Body of pancreas (tissue), 4 donors: ENCODE data around the gene MAPK1. TPM values are rescaled to one million over a fixed set of nuclear protein-coding genes. Genes with fewer than 3 reads are reported as not detected.

Source experiments
- ATAC-seq: fragments of 150-250 bp; one replicate; pipeline ENCODE4 v1.9.1; 2016
- DNase-seq, 4 donors: peaks; one replicate each; pipeline ENCODE4 v3.0.0-alpha.2; 2019
- H3K27ac ChIP-seq, 4 donors: fragments of 200-600 bp; sonication (generic); 1 replicate in 3 of 4; 2 replicates in 1 of 4; pipeline versions ENCODE4 v1.5.1 to v1.6.1; 2016 to 2019; ENCODE audit warnings: mild to moderate bottlenecking in 1 of 4, mixed read lengths in 1 of 4, moderate library complexity in 1 of 4
- H3K27me3 ChIP-seq, 2 donors: fragments of 200-600 bp; sonication (generic); one replicate each; pipeline ENCODE4 v1.6.0; 2016; ENCODE audit warnings: mild to moderate bottlenecking in 1 of 2
- H3K36me3 ChIP-seq, 2 donors: fragments of 200-600 bp; sonication (generic); replicated peaks in 1 of 2; 2 replicates each; pipeline ENCODE4 v1.5.1; 2016; ENCODE audit warnings: low read depth in 2 of 2; ENCODE audit not compliant: insufficient read depth in 1 of 2
- H3K4me1 ChIP-seq: fragments of 200-600 bp; sonication (generic); one replicate; pipeline ENCODE4 v1.6.0; 2016
- H3K4me3 ChIP-seq, 2 donors: fragments of 200-600 bp; sonication (generic); 1 replicate in 1 of 2; 2 replicates in 1 of 2; pipeline ENCODE4 v1.5.1; 2016 to 2019
- H3K9me3 ChIP-seq, 3 donors: fragments of 200-600 bp; sonication (generic); 1 replicate in 2 of 3; 2 replicates in 1 of 3; pipeline ENCODE4 v1.5.1; 2016
- CTCF ChIP-seq, 7 experiments: fragments of 450-650 bp in 4 of 7; fragments of 200-600 bp in 3 of 7; sonication (generic) in 3 of 7; IDR thresholded peaks; one replicate each; pipeline ENCODE4 v1.5.1; 2016 to 2019; ENCODE audit warnings: antibody characterized with exemption in 7 of 7
- POLR2A ChIP-seq, 3 donors: fragments of 450-650 bp; IDR thresholded peaks; one replicate each; pipeline ENCODE4 v1.6.1; 2016; ENCODE audit warnings: antibody characterized with exemption in 3 of 3, mild to moderate bottlenecking in 2 of 3
- WGBS, 2 donors: methylation state at CpG; one replicate each; pipeline ENCODE4 v1.1.5; 2017; 5-methylcytosine and 5-hydroxymethylcytosine counted together
- intact Hi-C: fragments of 100-400 bp; cut with DNase I; formaldehyde crosslinking; loops from one replicate; pipeline ENCODE4 v1.15.1; 2023
- total RNA-seq, 2 donors: library from RNA; depleted of rRNA; stranded (reverse); fragments of >200 nt; gene quantifications; one replicate each; pipeline ENCODE4 v1.1.0, GENCODE V29; 2016

Gene MAPK1
- total RNA-seq, 2 donors from 2014 or later: 25.4 to 44.1 TPM

- ATAC-seq: no peak
- H3K4me3 ChIP-seq: no peak overlapping the region
- H3K27ac ChIP-seq: no peak overlapping the region
- no peaks in the 10 kb centered on the region for H3K27me3 ChIP-seq
- no peaks in the 10 kb centered on the region for H3K36me3 ChIP-seq
- no peaks in the 10 kb centered on the region for H3K9me3 ChIP-seq
- 87 to 97% methylated on average over 1 of the region's 1 CpG for WGBS, 2 donors
- H3K4me1 ChIP-seq: peaks cover 20% of the 10 kb centered on the region
- intact Hi-C loops: no loop called here
- no peak for DNase-seq
- TF ChIP-seq POLR2A (IDR thresholded peaks at IDR 0.05) (no peak), CTCF (IDR thresholded peaks at IDR 0.05) (no peak)
Observed at GRCh38 chr22:21845558-21846453, 21.6 kb downstream of the MAPK1 start.

GRCh38 chr22:21842946-21843345, 24.5 kb downstream of the MAPK1 start:
- no peak for DNase-seq
- WGBS, 2 donors: 82 to 85% methylated on average over 6 of the region's 6 CpGs
- Histone ChIP-seq H3K36me3 (no peaks in the 10 kb centered on the region), H3K4me3 (no peak overlapping the region), H3K27ac (no peak overlapping the region), H3K9me3 (no peaks in the 10 kb centered on the region), H3K4me1 (peaks cover 9% of the 10 kb centered on the region), H3K27me3 (no peaks in the 10 kb centered on the region)
- intact Hi-C loops: no loop called here
- ATAC-seq: no peak
- TF ChIP-seq POLR2A (IDR thresholded peaks at IDR 0.05) (no peak), CTCF (IDR thresholded peaks at IDR 0.05) (no peak)

- no peak for TF ChIP-seq POLR2A (IDR thresholded peaks at IDR 0.05)
- TF ChIP-seq CTCF (IDR thresholded peaks at IDR 0.05): no peak
- intact Hi-C loops: no loop called here
- DNase-seq: no peak
Observed at GRCh38 chr22:21841422-21841821, 26.0 kb downstream of the MAPK1 start.

GRCh38 chr22:21840236-21840823, 27.1 kb downstream of the MAPK1 start:
- Histone ChIP-seq H3K4me3 (no peak overlapping the region), H3K27ac (no peak overlapping the region), H3K27me3 (no peaks in the 10 kb centered on the region), H3K4me1 (peaks cover 23% of the 10 kb centered on the region), H3K9me3 (no peaks in the 10 kb centered on the region), H3K36me3 (no peaks in the 10 kb centered on the region)
- WGBS, 2 donors: 91 to 94% methylated on average over 8 of the region's 8 CpGs
- TF ChIP-seq CTCF (IDR thresholded peaks at IDR 0.05) (no peak), POLR2A (IDR thresholded peaks at IDR 0.05) (no peak)
- intact Hi-C loops: no loop called here
- DNase-seq: no peak
- no peak for ATAC-seq

More at GRCh38 chr22:21841422-21841821, 26.0 kb downstream of the MAPK1 start:
- H3K9me3 ChIP-seq: no peaks in the 10 kb centered on the region
- no peaks in the 10 kb centered on the region for H3K27me3 ChIP-seq
- peaks cover 18% of the 10 kb centered on the region for H3K4me1 ChIP-seq
- no peaks in the 10 kb centered on the region for H3K36me3 ChIP-seq
- H3K27ac ChIP-seq: no peak overlapping the region
- WGBS, 2 donors: 82 to 88% methylated on average over 2 of the region's 2 CpGs
- no peak for ATAC-seq
- H3K4me3 ChIP-seq: no peak overlapping the region
